Neural progenitor cell (in vitro differentiated cells): ENCODE measurements around the gene ARHGEF18.

Source experiments
- EZH2 ChIP-seq: fragments of 200-600 bp; sonication (generic); IDR thresholded peaks from 2 replicates; pipeline ENCODE4 v1.6.1; 2017; ENCODE audit warnings: antibody characterized with exemption, mild to moderate bottlenecking, moderate library complexity
- EZH2phosphoT487 ChIP-seq: fragments of 200-600 bp; sonication (generic); IDR thresholded peaks from 2 replicates; pipeline ENCODE4 v1.6.1; 2017; ENCODE audit warnings: antibody characterized with exemption
- TF ChIP-seq, protein P1 (sequence below): fragments of 200-600 bp; sonication (generic); IDR thresholded peaks from 2 replicates; pipeline ENCODE4 v1.5.1; 2017; ENCODE audit warnings: antibody characterized with exemption, mild to moderate bottlenecking

DNA sequence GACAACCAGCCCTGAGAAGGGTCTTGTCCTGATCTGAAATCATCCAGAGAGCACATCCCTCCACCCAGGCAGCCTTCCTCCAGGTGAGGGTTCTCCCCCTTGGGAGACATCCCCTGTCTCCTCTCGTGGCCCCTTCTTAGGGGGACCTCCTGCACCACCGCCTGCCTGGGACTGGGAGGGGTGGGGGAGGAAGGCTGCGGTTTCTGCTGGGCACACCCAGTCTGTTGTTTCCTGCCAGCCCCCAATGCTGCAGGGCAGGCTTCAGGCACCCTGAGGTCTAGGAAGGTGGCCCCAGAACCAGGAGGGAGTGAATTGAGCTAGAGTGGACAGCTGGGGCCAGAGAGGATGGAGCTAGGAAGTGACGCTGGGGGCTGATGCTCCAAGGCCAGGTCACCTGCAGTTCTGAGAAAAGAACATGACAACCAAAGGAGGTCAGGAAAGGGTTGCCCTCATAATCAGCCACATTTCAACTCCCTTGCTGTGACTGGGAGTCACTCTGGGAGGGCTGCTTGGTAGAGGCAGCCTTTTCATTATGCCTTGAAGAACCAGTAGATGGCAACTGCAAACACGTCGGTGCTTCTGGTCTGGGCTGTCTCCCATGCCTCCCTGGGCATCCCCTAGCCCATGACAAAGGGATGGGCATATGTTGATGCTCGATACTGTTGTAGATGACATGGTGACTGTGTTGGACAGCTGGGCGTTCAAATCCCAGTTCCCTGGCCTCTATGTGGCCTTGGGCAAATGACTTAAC lies 1.4 kb downstream of the ARHGEF18 start:
- TF ChIP-seq, protein P1, sequence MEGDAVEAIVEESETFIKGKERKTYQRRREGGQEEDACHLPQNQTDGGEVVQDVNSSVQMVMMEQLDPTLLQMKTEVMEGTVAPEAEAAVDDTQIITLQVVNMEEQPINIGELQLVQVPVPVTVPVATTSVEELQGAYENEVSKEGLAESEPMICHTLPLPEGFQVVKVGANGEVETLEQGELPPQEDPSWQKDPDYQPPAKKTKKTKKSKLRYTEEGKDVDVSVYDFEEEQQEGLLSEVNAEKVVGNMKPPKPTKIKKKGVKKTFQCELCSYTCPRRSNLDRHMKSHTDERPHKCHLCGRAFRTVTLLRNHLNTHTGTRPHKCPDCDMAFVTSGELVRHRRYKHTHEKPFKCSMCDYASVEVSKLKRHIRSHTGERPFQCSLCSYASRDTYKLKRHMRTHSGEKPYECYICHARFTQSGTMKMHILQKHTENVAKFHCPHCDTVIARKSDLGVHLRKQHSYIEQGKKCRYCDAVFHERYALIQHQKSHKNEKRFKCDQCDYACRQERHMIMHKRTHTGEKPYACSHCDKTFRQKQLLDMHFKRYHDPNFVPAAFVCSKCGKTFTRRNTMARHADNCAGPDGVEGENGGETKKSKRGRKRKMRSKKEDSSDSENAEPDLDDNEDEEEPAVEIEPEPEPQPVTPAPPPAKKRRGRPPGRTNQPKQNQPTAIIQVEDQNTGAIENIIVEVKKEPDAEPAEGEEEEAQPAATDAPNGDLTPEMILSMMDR: no peak
- TF ChIP-seq EZH2 (no peak), EZH2phosphoT487 (no peak)
